Measurements from ENCODE around the gene CPEB3.

CPEB3 gene

GRCh38 chr10:92164036-92164696 lies 126.7 kb downstream of the CPEB3 start:
- TF ChIP-seq POLR2AphosphoS5 (IDR thresholded peaks at IDR 0.05; ENCODE audit: low read depth) (no peak), SPI1 (IDR thresholded peaks at IDR 0.05; ENCODE audit: borderline replicate concordance, low read depth) (no peak), REST (IDR thresholded peaks at IDR 0.05; ENCODE audit: insufficient replicate concordance, low read depth) (no peak), CTCF (IDR thresholded peaks at IDR 0.05; ENCODE audit: insufficient read depth, low read length) (no peak)
- Histone ChIP-seq H3K4me3 (replicated peaks; ENCODE audit: insufficient read depth, low read length) (no peak overlapping the region), H3K27ac (replicated peaks) (no peak overlapping the region), H3K27me3 (ENCODE audit: insufficient read depth, poor library complexity, severe bottlenecking) (no peaks in the 10 kb centered on the region)
- DNase-seq (ENCODE audit: low read depth in 1 of 2, low spot score in 1 of 2): no peak

GRCh38 chr10:92162541-92162940 lies 128.3 kb downstream of the CPEB3 start:
- no peaks in the 10 kb centered on the region for H3K27me3 ChIP-seq (ENCODE audit: insufficient read depth, poor library complexity, severe bottlenecking)
- no peak overlapping the region for H3K27ac ChIP-seq (replicated peaks)
- DNase-seq (ENCODE audit: low read depth in 1 of 2, low spot score in 1 of 2): no peak
- no peak for TF ChIP-seq POLR2AphosphoS5 (IDR thresholded peaks at IDR 0.05; ENCODE audit: low read depth)
- H3K4me3 ChIP-seq (replicated peaks; ENCODE audit: insufficient read depth, low read length): no peak overlapping the region

- TF ChIP-seq SPI1 (IDR thresholded peaks at IDR 0.05; ENCODE audit: borderline replicate concordance, low read depth) (no peak), REST (IDR thresholded peaks at IDR 0.05; ENCODE audit: insufficient replicate concordance, low read depth) (no peak), CTCF (IDR thresholded peaks at IDR 0.05; ENCODE audit: insufficient read depth, low read length) (no peak), POLR2AphosphoS5 (IDR thresholded peaks at IDR 0.05; ENCODE audit: low read depth) (no peak), GABPA (IDR thresholded peaks at IDR 0.05; ENCODE audit: low read depth) (no peak)
- H3K4me3 ChIP-seq (replicated peaks; ENCODE audit: insufficient read depth, low read length): no peak overlapping the region
- H3K27ac ChIP-seq (replicated peaks): no peak overlapping the region
- DNase-seq (ENCODE audit: low read depth in 1 of 2, low spot score in 1 of 2): no peak
- no peaks in the 10 kb centered on the region for H3K27me3 ChIP-seq (ENCODE audit: insufficient read depth, poor library complexity, severe bottlenecking)
These were observed 133.8 kb downstream of the CPEB3 start for GRCh38 chr10:92156874-92157773.

- no peak overlapping the region for H3K27ac ChIP-seq (replicated peaks)
- no peak overlapping the region for H3K4me3 ChIP-seq (replicated peaks; ENCODE audit: insufficient read depth, low read length)
- no peaks in the 10 kb centered on the region for H3K27me3 ChIP-seq (ENCODE audit: insufficient read depth, poor library complexity, severe bottlenecking)
- DNase-seq (ENCODE audit: low read depth in 1 of 2, low spot score in 1 of 2): no peak
- TF ChIP-seq POLR2AphosphoS5 (IDR thresholded peaks at IDR 0.05; ENCODE audit: low read depth): no peak
- no peak for TF ChIP-seq CTCF (IDR thresholded peaks at IDR 0.05; ENCODE audit: insufficient read depth, low read length)
- TF ChIP-seq GABPA (IDR thresholded peaks at IDR 0.05; ENCODE audit: low read depth): no peak
- no peak for TF ChIP-seq REST (IDR thresholded peaks at IDR 0.05; ENCODE audit: insufficient replicate concordance, low read depth)
- TF ChIP-seq SPI1 (IDR thresholded peaks at IDR 0.05; ENCODE audit: borderline replicate concordance, low read depth): no peak
These were observed 140.1 kb downstream of the CPEB3 start for GRCh38 chr10:92150823-92151222.
